Rectal smooth muscle tissue (tissue), 1 donor: ENCODE results near the gene DDC.

ENCODE experiments used
- H3K27ac ChIP-seq: one replicate; pipeline ENCODE4 v1.7.0; 2013; ENCODE audit warnings: low read depth, low read length, inconsistent platforms
- H3K27me3 ChIP-seq: one replicate; pipeline ENCODE4 v1.7.0; 2013; ENCODE audit warnings: low read length; ENCODE audit not compliant: control insufficient read depth, insufficient read depth
- H3K36me3 ChIP-seq: one replicate; pipeline ENCODE4 v1.7.0; 2013; ENCODE audit warnings: low read length; ENCODE audit not compliant: control insufficient read depth, insufficient read depth
- H3K4me1 ChIP-seq: one replicate; pipeline ENCODE4 v1.7.0; 2013; ENCODE audit warnings: low read length; ENCODE audit not compliant: control insufficient read depth, insufficient read depth
- H3K4me3 ChIP-seq: one replicate; pipeline ENCODE4 v1.7.0; 2013; ENCODE audit warnings: low read length
- H3K9ac ChIP-seq: one replicate; pipeline ENCODE4 v1.7.0; 2013; ENCODE audit warnings: low read length

DDC gene

DNA sequence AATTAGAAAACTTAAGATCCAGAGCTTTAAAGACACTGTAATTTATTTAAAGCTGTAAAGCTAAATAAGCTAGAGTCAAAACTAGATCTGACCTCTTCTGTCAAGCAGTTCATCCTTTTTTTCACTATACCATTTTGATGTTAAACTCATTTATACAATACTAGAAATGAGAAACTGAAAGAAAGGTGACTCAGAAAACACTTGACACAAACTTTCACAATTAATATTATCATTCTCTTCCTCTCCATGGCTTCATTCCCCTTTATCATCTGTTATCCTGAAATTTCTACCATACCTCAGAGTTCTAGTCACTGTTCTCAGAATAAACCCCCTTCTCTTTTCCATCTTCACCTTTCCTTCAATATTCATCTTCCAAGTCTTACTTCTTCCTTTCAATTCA is 116.4 kb downstream of the DDC start:
- Histone ChIP-seq H3K4me1 (peaks cover 2% of the 10 kb centered on the region), H3K9ac (no peak overlapping the region), H3K4me3 (no peak overlapping the region), H3K27ac (no peak overlapping the region), H3K36me3 (no peaks in the 10 kb centered on the region), H3K27me3 (no peaks in the 10 kb centered on the region)

DNA sequence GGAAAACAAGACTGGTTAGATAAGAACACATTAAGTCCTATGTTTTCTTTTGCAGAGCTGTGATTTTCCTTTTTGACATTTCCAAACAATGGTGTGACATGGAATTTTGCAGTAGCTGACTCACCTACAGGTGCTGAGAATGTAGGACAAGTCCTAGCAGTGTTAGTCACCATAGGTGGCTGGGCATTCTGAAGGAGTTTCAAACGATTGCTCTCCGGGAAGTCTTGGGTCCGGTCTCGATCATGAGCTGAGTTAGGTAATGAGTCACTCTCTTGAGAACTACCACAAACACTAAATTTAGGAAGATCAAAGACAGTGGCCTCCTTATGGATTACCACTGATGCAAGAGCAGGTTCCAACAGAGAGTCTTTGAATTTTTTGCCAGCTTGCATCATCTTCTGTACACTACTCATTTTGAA is 118.7 kb downstream of the DDC start:
- H3K27me3 ChIP-seq, result no peaks in the 10 kb centered on the region
- no peak overlapping the region for H3K4me3 ChIP-seq
- H3K4me1 ChIP-seq, result peaks cover 2% of the 10 kb centered on the region
- H3K27ac ChIP-seq, result no peak overlapping the region
- H3K36me3 ChIP-seq, result no peaks in the 10 kb centered on the region
- no peak overlapping the region for H3K9ac ChIP-seq

DNA sequence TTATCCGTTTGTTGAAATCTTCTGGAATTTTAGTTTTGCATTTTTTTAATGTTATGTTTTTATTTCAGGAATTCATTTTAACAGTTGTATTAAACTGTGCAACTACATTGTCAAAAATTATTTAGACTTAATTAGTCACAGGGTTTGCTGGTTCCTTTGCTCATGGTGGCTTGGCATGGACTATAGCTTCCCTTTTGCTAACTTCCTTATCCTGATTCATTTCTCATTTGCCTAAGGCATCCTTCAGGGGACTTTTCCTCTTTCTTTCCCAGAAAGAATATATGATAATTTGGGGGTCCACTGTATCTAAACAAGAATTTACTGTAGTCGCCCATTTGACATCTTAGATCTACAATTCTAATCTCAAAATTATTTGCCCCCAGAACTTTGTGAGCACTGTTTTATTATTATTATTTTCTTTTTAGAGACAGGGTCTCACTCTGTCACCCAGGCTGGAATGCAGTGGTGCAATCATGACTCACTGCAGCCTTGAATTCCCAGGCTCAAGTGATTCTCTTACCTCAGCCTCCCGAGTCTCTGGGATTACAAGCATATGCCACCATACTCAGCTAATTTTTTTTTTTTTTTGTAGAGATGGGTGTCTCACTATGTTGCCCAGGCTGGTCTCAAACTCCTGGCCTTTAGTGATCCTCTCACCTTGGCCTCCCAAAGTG is 128.9 kb downstream of the DDC start:
- no peak overlapping the region for H3K9ac ChIP-seq
- no peaks in the 10 kb centered on the region for H3K27me3 ChIP-seq
- H3K4me1 ChIP-seq, result no peaks in the 10 kb centered on the region

DNA sequence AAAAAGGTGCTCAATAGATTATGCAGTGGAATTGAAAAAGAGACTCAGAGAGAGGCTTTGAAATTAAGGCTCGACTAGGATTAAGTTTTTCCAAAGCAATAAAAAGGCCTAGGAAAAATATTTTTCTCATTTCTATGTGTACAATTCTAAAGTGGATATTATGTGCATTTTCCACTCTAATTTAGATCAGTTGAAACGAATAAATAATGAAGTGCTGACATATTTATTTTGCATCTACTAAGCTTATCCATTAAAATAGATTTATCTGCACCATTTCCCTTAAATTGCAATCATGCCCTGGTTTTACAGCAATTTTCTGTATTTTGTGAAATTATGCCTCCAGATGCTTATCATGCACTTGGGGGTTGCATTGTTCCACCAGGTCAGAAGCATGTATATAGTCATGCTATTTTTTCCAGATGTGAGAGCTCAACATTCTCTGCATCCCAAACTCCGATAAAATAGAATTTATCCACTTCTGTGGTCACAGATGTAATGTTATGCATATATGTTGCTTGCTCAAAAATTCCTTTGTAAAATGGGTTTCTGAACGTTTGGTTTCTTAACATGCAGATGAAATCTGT is 133.4 kb downstream of the DDC start:
- H3K4me1 ChIP-seq, result no peaks in the 10 kb centered on the region
- no peaks in the 10 kb centered on the region for H3K36me3 ChIP-seq
- H3K9ac ChIP-seq, result no peak overlapping the region
- H3K4me3 ChIP-seq, result no peak overlapping the region
- H3K27ac ChIP-seq, result no peak overlapping the region
- no peaks in the 10 kb centered on the region for H3K27me3 ChIP-seq

More for the DNA sequence above, 128.9 kb downstream of the DDC start:
- no peak overlapping the region for H3K4me3 ChIP-seq
- H3K27ac ChIP-seq, result no peak overlapping the region
- peaks cover 2% of the 10 kb centered on the region for H3K36me3 ChIP-seq

DNA sequence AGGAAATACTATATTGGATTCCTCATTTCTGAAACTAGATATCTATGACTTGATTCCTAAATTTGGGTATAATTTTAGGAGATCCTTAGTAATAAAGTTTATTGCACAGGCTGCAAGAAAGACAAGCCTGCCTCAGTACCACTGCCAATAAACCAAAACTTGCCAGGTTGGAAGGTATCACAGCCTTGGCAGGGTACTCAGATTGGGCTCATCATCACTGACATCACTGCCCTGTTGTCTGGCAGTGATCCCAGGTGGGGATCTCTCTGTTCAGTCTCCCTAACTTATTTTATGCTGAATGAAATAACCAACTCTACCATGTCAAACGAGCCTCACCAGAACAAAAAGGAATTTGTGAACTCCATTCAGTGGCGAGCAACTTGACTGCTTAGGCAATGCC is 133.9 kb downstream of the DDC start:
- Histone ChIP-seq H3K4me1 (no peaks in the 10 kb centered on the region), H3K36me3 (no peaks in the 10 kb centered on the region), H3K4me3 (no peak overlapping the region), H3K27me3 (no peaks in the 10 kb centered on the region), H3K9ac (no peak overlapping the region), H3K27ac (no peak overlapping the region)

DNA sequence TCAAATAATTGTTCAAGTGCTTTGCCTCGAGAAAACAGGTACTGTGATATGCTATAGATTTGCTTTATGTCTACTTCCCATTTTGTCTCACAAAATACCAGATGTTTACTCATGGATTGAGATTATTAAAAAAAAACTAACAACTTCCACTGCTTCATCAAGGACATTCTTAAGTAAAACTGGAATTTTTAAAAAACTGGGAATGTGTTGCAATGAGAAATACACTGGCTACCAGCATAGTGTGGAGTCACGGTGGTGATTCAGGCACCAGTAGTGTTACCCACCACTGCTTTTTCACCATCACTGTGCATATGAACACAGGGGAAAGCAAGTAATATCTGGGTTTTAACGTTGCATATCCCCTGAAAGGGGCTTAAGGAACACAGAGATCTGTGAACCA is 136.3 kb downstream of the DDC start:
- H3K9ac ChIP-seq, result no peak overlapping the region
- H3K4me1 ChIP-seq, result no peaks in the 10 kb centered on the region
- no peaks in the 10 kb centered on the region for H3K27me3 ChIP-seq
- no peak overlapping the region for H3K27ac ChIP-seq
- no peaks in the 10 kb centered on the region for H3K36me3 ChIP-seq
- no peak overlapping the region for H3K4me3 ChIP-seq

DNA sequence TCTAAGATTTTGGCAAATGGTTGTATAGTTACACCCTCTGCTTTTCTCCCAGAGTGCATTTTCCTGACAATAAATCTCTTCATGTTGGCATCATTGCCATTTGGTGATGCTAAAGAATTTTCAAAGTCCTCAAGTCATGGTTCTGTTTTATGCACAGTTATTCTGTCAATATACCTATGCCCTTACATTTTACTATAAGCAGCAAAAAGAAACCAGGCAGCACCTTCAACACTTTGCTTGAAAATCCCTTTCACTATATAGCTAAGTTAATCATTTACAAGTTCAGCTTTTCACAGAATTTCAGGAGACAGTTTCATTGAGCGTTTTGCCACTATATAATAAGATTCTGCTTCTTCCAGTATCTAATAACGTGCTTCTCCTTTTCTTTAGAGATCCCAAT is 137.7 kb downstream of the DDC start:
- H3K4me3 ChIP-seq, result no peak overlapping the region
- H3K9ac ChIP-seq, result no peak overlapping the region
- H3K27ac ChIP-seq, result no peak overlapping the region
- H3K27me3 ChIP-seq, result no peaks in the 10 kb centered on the region
- no peaks in the 10 kb centered on the region for H3K36me3 ChIP-seq
- H3K4me1 ChIP-seq, result no peaks in the 10 kb centered on the region

DNA sequence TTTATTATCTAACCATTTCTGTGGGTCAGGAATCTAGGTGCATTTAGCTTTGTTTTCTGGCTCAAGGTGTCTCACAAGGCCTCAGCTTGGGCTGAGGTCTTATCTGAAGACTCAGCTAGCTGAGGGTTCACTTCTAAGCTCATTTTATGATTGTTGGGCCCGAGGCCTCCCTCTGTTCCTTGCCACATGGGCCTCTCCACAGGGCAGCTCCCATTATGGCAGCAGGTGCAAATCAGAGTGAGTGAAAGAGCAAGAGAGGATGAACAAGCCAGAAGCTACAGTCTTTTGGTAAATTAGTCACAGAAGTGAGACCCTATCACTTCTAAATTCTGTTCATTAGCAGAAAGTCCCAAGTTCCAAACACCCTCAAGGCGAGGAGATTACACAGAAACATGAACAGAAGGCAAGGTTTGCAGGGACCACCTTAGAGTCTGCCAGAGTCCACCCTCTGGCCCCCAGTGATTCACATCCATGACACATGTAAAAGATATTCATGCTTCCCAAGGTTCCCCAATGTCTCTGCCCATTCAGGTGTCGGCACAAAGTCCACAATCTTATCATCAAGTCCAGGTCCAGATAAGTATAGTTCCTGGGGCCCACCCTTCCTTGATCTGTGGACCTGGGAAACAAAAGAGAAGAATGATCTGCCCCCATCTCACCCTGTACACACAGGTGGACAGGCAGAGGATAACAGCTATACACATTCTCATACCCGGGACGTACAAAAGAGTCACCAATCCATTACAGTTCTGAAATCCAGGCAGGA is 138.7 kb downstream of the DDC start:
- H3K36me3 ChIP-seq, result no peaks in the 10 kb centered on the region
- no peak overlapping the region for H3K4me3 ChIP-seq
- no peak overlapping the region for H3K9ac ChIP-seq
- no peaks in the 10 kb centered on the region for H3K27me3 ChIP-seq
- no peak overlapping the region for H3K27ac ChIP-seq
- no peaks in the 10 kb centered on the region for H3K4me1 ChIP-seq

DNA sequence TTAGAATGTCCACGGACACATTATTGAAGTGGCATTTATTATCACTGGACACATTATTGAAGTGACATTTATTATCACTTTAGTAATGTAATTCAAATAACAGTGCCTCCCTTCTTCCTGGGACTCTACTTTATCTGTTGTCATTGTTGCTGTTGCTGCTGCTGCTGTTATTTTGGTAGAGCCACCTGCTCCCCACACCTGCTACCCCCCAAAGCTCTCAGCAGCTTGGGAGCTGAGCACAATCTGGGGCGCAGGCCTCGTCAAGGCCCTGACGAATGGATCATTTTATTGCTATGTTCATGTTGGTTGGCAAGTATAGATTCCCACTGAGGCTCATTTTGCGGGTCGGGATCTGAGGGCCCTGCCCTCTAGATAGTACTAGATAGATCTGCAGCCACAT is 139.9 kb downstream of the DDC start:
- no peak overlapping the region for H3K27ac ChIP-seq
- no peak overlapping the region for H3K9ac ChIP-seq
- H3K4me3 ChIP-seq, result no peak overlapping the region
- H3K4me1 ChIP-seq, result no peaks in the 10 kb centered on the region
- H3K27me3 ChIP-seq, result no peaks in the 10 kb centered on the region
- no peaks in the 10 kb centered on the region for H3K36me3 ChIP-seq

DNA sequence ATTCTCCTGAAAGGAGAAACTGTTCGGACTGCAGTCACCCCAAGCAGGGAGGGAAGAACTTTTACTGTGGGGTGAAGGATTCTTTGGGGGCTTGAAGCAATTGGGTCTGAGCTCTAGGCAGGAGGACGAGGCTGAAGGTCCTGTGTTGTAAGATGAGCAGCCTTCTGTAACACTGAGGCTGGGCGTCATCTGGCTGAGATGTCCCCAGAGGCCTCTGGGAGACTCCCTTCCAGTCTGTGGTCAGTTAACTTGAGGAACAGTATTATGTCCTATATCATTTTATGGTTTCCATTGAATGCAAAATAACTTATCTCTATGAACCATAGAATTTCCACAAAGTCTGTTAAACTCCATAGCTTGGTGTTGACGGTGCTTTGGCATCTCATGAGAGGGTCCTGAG is 141.3 kb downstream of the DDC start:
- Histone ChIP-seq H3K4me3 (no peak overlapping the region), H3K9ac (no peak overlapping the region), H3K4me1 (no peaks in the 10 kb centered on the region), H3K27me3 (no peaks in the 10 kb centered on the region), H3K27ac (no peak overlapping the region), H3K36me3 (no peaks in the 10 kb centered on the region)

DNA sequence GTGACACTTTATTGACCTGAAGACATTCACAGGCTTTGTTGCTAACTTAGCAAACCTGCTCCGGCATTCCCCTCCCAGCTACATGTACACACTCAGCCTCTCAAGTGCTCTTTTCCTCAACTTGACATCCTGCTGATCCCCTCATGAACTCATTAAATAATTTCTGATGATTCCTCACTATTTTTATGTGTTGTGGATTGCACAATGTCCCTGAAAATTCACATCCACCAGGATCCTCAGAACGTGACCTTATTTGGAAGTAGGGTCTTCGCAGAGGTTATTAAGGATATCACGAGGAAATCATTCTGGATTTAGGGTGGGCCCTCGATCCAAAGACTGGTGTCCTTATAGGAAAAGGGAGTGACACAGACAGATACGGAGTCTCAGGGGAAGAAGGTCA is 142.3 kb downstream of the DDC start:
- Histone ChIP-seq H3K4me3 (no peak overlapping the region), H3K27ac (no peak overlapping the region), H3K36me3 (no peaks in the 10 kb centered on the region), H3K27me3 (no peaks in the 10 kb centered on the region), H3K9ac (no peak overlapping the region), H3K4me1 (no peaks in the 10 kb centered on the region)

DNA sequence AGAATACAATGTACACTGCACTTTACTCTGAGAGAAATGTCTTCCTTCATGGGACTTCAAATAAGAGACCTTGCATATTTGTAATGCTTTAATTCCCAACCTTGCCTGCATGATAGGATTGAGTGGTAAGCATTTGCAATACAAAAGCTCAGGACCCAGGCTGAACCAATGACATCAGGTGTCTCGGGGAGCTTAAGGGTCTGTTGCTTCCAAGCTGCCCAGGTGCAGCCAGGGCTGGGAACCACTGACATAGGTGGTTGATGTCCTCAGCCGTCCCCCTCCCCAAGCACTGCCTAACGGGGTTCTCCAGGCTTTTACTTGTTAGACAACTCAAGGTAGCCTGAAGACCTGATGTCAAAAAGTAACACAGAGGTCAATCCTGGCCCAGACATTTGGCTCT is 144.2 kb downstream of the DDC start:
- H3K27ac ChIP-seq, result no peak overlapping the region
- H3K4me3 ChIP-seq, result no peak overlapping the region
- no peak overlapping the region for H3K9ac ChIP-seq
- H3K36me3 ChIP-seq, result no peaks in the 10 kb centered on the region
- H3K4me1 ChIP-seq, result no peaks in the 10 kb centered on the region
- no peaks in the 10 kb centered on the region for H3K27me3 ChIP-seq
